BLaER1 treated with 17β-estradiol and CSF1 and Interleukin-3, amounts not matched to agents 10 nM and 100 nM (cell line): Measurements from ENCODE around the gene LRRC8B.
A peak's percentile ranks its signal among the peaks of the same experiment; 100 is the strongest.
"Not testable (repeated sequence)": the region's sequence is repeated elsewhere in the genome, so short reads cannot be mapped to it uniquely, and the experiment has no call there.

Experiments used
- H3K27ac ChIP-seq, 11 experiments: shearing (Covaris generic); formaldehyde crosslinking; 2 replicates each; pipeline ENCODE4 v1.8.1; 2022
- H3K27me3 ChIP-seq, 11 experiments: shearing (Covaris generic); formaldehyde crosslinking; 2 replicates each; pipeline ENCODE4 v1.8.1; 2022
- H3K36me3 ChIP-seq, 11 experiments: shearing (Covaris generic); formaldehyde crosslinking; 2 replicates each; pipeline ENCODE4 v1.8.1; 2022
- H3K4me1 ChIP-seq, 10 experiments: shearing (Covaris generic); formaldehyde crosslinking; 2 replicates each; pipeline ENCODE4 v1.8.1; 2022
- H3K4me2 ChIP-seq, 11 experiments: shearing (Covaris generic); formaldehyde crosslinking; 2 replicates each; pipeline ENCODE4 v1.8.1; 2022
- H3K4me3 ChIP-seq, 10 experiments: shearing (Covaris generic); formaldehyde crosslinking; 2 replicates each; pipeline ENCODE4 v1.8.1; 2022
- H3K9ac ChIP-seq, 11 experiments: shearing (Covaris generic); formaldehyde crosslinking; 2 replicates each; pipeline ENCODE4 v1.8.1; 2022
- H3K9me3 ChIP-seq, 11 experiments: shearing (Covaris generic); formaldehyde crosslinking; replicated peaks in 1 of 11; 2 replicates each; pipeline ENCODE4 v1.8.1; 2022
- H4K20me1 ChIP-seq, 11 experiments: shearing (Covaris generic); formaldehyde crosslinking; 2 replicates each; pipeline ENCODE4 v1.8.1; 2022
- Cebpa-rat ChIP-seq, 11 experiments: shearing (Covaris generic); IDR thresholded peaks; 2 replicates each; pipeline ENCODE4 v1.8.1; 2022

The LRRC8B gene

DNA sequence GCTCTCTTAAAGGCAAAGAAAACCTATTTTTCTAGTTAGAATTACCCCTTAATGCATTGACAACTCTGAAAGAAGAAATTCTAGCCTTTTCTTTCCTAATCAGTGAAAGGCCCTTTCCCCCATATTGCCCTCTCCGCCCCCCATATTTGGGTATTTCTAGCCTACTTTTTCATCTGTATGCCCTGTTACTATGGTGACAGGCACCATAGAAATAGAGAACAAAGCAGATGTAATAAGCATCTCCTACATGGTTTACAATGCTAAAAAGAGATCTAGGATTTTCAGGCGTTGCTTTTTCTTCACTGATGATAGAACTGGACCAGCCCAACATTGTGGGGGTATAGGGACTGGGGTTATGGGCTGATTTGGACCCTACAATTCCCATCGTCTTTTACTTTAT lies 14.5 kb downstream of the LRRC8B start:
- TF ChIP-seq Cebpa-rat (IDR thresholded peaks at IDR 0.05) = no peak
- H3K4me1 ChIP-seq = peaks cover 20 to 39% (median 33%) of the 10 kb centered on the region in 10 experiments
- H3K27ac ChIP-seq = peak overlapping the region in 1 of 11 experiments; percentile 44; a peak in 1 of 22 replicates
- peaks cover 0 to 16% (median 4%) of the 10 kb centered on the region in 11 experiments; a peak in 9 of 22 replicates for H3K36me3 ChIP-seq
- H3K4me2 ChIP-seq = peak overlapping the region in 1 of 11 experiments; percentile 69; a peak in 1 of 22 replicates
- peaks cover 0 to 53% (median 22%) of the 10 kb centered on the region in 11 experiments; a peak in 9 of 22 replicates for H4K20me1 ChIP-seq
- peaks cover 0 to 4% (median 0%) of the 10 kb centered on the region in 11 experiments; a peak in 2 of 22 replicates for H3K9me3 ChIP-seq
- H3K27me3 ChIP-seq = no peaks in the 10 kb centered on the region
- no peak overlapping the region for H3K9ac ChIP-seq
- no peak overlapping the region for H3K4me3 ChIP-seq

DNA sequence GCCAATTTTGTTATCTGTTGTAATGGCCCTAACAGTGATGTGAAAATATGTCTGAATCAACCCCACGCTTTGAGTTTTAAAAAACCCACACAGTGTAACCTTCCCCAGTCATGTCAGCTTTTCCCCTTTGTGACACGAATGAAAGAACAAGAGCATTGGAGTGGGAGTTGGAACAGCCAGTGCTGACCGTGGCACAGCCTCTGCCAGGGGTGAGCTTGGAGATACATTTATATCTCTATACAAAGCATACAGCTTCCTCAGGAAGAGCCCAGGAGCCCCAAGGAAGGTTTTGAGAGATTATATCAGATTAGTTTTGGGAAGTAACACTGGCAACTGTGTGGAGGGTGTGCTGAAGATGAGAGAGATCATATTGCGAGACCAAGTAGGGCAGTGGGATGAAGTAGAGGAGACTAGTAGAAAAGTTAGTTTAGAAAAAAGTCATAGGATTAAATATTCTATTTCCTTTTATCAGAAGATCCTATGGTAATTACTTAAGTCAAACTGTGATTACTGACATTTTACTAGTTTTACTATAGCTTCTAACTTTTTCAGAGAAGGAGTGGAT lies 15.9 kb downstream of the LRRC8B start:
- H3K27me3 ChIP-seq = no peaks in the 10 kb centered on the region
- H3K27ac ChIP-seq = no peak overlapping the region; a peak in 1 of 22 replicates
- H3K4me2 ChIP-seq = peak overlapping the region in 2 of 11 experiments; percentile 23 to 63; a peak in 3 of 22 replicates
- no peak overlapping the region for H3K9ac ChIP-seq
- peaks cover 20 to 37% (median 33%) of the 10 kb centered on the region in 10 experiments for H3K4me1 ChIP-seq
- H4K20me1 ChIP-seq = peaks cover 0 to 46% (median 15%) of the 10 kb centered on the region in 11 experiments; a peak in 9 of 22 replicates
- TF ChIP-seq Cebpa-rat (IDR thresholded peaks at IDR 0.05) = no peak
- no peak overlapping the region for H3K4me3 ChIP-seq
- H3K36me3 ChIP-seq = peaks cover 0 to 21% (median 3%) of the 10 kb centered on the region in 11 experiments; a peak in 10 of 22 replicates
- H3K9me3 ChIP-seq = peaks cover 0 to 4% (median 0%) of the 10 kb centered on the region in 11 experiments; a peak in 2 of 22 replicates

DNA sequence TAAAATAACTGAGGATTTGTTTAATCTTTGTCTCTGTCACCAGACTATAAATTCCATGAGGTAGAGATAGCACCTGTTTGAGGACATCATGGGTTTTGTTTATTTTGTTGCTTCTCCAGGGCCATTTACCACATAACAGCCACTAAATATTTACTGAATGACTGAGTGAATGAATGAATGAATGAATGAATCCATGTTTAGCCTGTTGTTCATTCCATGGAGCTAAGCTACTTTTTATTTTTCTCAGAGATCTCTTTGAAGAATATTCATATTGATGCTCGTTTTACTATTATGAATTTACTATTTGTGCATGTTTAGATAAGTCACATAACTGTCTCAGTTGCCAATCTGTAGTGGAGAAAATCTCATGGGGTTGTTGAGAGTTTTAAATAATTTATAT lies 17.7 kb downstream of the LRRC8B start:
- no peak for TF ChIP-seq Cebpa-rat (IDR thresholded peaks at IDR 0.05)
- peaks cover 13 to 50% (median 16%) of the 10 kb centered on the region in 10 experiments for H3K4me1 ChIP-seq
- no peaks in the 10 kb centered on the region for H3K27me3 ChIP-seq
- peaks cover 0 to 43% (median 9%) of the 10 kb centered on the region in 11 experiments; a peak in 7 of 22 replicates for H4K20me1 ChIP-seq
- no peak overlapping the region for H3K9ac ChIP-seq
- no peak overlapping the region for H3K27ac ChIP-seq
- peaks cover 0 to 21% (median 3%) of the 10 kb centered on the region in 11 experiments; a peak in 7 of 22 replicates for H3K36me3 ChIP-seq
- no peak overlapping the region for H3K4me3 ChIP-seq
- H3K4me2 ChIP-seq = no peak overlapping the region
- peaks cover 0 to 4% (median 0%) of the 10 kb centered on the region in 11 experiments; a peak in 2 of 22 replicates for H3K9me3 ChIP-seq

DNA sequence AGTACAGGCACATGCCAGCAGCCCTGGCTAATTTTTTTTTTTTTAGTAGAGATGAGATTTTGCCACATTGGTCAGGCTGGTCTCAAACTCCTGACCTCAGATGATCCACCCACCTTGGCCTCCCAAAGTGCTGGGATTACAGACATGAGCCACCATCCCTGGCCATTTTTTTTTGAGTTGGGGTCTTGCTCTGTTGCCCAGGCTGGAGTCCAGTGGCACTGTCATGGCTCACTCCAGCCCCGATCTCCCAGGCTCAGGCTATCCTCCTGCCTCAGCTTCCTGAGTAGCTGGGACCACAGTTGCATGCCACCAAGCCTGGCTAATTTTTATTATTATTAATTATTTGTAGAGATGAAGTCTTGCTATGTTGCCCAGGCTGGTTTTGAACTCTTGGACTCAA lies 19.0 kb downstream of the LRRC8B start:
- not testable (repeated sequence) for H3K27me3 ChIP-seq

DNA sequence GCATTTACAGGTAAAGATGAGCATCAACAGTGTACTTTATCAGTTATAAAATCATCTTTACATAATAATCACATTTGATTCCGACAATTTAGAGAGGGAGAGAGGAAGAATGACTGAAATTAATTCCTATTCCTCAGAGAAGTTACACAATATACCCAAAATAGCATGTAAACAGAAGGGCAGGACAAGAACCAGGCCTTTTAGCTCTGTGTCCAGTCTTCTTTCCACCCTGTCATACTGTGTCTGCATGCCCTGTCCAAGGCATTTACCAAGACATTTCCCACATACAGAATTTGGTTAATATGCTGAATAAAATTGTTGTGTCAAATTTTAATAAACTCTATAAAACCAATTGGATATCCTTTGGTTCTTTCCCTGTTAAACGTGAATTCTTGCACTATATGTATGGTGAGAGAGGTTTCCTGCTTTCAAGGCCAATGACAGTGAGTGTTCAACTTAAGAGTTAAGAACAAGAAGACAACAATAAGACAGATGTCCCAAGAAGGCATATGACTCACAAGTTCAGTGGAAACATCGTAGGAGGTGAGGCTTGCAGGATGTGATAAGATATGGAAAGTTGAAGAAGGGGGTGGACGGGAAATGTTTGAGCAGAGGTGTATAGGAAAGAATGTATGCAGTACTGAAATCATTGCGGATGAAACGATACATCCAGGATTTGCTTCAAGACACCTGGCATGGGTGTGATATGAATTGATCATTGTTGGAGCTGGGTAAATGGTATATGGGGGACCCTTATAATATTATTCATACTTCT lies 20.8 kb downstream of the LRRC8B start:
- TF ChIP-seq Cebpa-rat (IDR thresholded peaks at IDR 0.05) = no peak
- no peak overlapping the region for H3K9ac ChIP-seq
- no peak overlapping the region for H3K4me3 ChIP-seq
- H3K36me3 ChIP-seq = peaks cover 0 to 30% (median 8%) of the 10 kb centered on the region in 11 experiments; a peak in 14 of 22 replicates
- H3K9me3 ChIP-seq = peaks cover 0 to 1% (median 0%) of the 10 kb centered on the region in 11 experiments; a peak in 2 of 22 replicates
- H4K20me1 ChIP-seq = peaks cover 0 to 28% (median 7%) of the 10 kb centered on the region in 11 experiments; a peak in 6 of 22 replicates
- peak overlapping the region in 3 of 11 experiments; percentile 27 to 46 (median 33); a peak in 4 of 22 replicates for H3K4me2 ChIP-seq
- H3K4me1 ChIP-seq = peaks cover 0 to 44% (median 0%) of the 10 kb centered on the region in 10 experiments; a peak in 6 of 20 replicates
- H3K27ac ChIP-seq = no peak overlapping the region
- H3K27me3 ChIP-seq = no peaks in the 10 kb centered on the region

More for the DNA sequence above, 19.0 kb downstream of the LRRC8B start:
- not testable (repeated sequence) for H3K9me3 ChIP-seq, H3K4me2 ChIP-seq, H3K27ac ChIP-seq, H3K9ac ChIP-seq, H3K4me3 ChIP-seq
- Histone ChIP-seq H3K36me3 (peaks cover 0 to 21% (median 0%) of the 10 kb centered on the region in 11 experiments; a peak in 6 of 22 replicates), H4K20me1 (peaks cover 0 to 35% (median 12%) of the 10 kb centered on the region in 11 experiments; a peak in 7 of 22 replicates), H3K4me1 (peaks cover under 1 to 50% (median 3%) of the 10 kb centered on the region in 10 experiments; a peak in 16 of 20 replicates)

DNA sequence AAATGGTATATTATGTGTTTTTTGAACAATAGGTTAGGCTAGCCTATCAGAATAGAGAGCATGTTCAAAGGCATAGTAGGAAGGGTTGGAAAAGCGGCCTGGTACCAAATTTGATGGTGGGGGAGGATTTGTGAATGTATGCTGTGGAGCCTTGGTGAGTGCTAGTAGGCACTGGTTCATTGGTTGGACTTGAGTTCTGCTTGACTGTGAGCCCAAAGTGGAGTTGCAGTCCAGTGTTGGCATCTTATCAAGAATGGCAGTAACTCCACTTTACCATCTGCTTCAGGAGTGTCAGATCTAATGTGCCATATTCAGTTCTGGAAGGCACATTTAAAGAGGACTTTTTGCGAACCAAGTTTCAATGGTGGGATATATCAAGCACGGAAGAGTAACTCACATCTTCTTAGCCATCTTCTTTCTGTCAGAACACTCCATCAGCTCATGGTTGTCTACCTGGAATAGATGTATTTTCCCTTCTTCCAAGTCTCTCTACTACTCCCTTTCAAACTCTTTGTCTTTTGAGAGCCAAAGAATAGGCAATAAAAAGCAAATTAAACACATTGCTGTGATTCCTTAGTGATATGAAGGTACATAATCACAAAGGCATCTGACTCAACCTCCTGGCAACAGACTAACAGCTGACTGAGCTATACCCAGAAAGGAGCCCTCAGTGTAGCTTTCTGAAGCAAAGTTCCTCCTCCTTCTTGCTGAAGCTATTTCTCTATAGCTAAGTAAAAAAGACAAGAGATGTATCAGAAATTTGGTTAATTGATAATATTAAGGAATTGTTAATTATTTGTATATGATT lies 21.7 kb downstream of the LRRC8B start:
- Histone ChIP-seq H3K4me1 (peaks cover 0 to 50% (median 0%) of the 10 kb centered on the region in 10 experiments; a peak in 6 of 20 replicates), H4K20me1 (peaks cover 0 to 29% (median 7%) of the 10 kb centered on the region in 11 experiments; a peak in 6 of 22 replicates), H3K4me2 (peak overlapping the region in 2 of 11 experiments; percentile 20 to 33; a peak in 4 of 22 replicates), H3K27ac (peak overlapping the region in 1 of 11 experiments; percentile 15; a peak in 1 of 22 replicates), H3K36me3 (peaks cover 0 to 38% (median 14%) of the 10 kb centered on the region in 11 experiments; a peak in 15 of 22 replicates), H3K9ac (no peak overlapping the region), H3K9me3 (no peaks in the 10 kb centered on the region), H3K4me3 (no peak overlapping the region), H3K27me3 (no peaks in the 10 kb centered on the region)
- TF ChIP-seq Cebpa-rat (IDR thresholded peaks at IDR 0.05) = no peak

DNA sequence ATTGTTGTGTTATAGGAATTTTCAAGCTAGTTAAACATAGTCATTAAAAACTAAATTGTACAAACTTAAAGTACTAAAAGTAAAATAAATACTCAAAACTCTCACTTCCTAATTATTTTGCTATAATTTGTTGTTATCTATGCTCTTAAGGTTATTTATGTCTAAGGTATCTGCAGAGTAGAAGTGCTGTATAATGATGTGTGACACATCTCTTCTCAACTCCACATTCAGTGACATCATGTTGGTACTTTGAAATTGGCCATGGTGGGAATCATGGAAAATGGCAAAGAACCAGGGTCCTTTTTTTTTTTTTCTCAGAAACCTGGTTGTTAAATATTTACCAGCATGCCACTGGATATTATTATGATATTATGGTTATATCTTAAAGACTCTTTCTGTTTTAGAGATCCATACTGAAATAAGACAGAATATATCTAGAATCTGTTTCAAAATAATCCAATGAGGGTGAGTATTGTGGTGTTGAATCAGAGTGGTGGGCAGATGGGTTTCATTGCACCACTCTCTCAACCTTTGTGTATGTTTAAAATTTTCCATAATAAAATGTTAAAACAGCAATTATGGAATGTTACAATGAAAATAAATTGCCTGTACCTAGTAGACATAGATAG lies 22.4 kb downstream of the LRRC8B start:
- H3K4me2 ChIP-seq = peak overlapping the region in 1 of 11 experiments; percentile 17; a peak in 2 of 22 replicates
- peaks cover 0 to 28% (median 7%) of the 10 kb centered on the region in 11 experiments; a peak in 6 of 22 replicates for H4K20me1 ChIP-seq
- TF ChIP-seq Cebpa-rat (IDR thresholded peaks at IDR 0.05) = no peak
- H3K36me3 ChIP-seq = peaks cover 0 to 40% (median 14%) of the 10 kb centered on the region in 11 experiments; a peak in 15 of 22 replicates
- H3K4me3 ChIP-seq = no peak overlapping the region
- H3K9ac ChIP-seq = no peak overlapping the region
- H3K27ac ChIP-seq = no peak overlapping the region
- H3K4me1 ChIP-seq = peaks cover 4 to 57% (median 7%) of the 10 kb centered on the region in 10 experiments; a peak in 19 of 20 replicates
- no peaks in the 10 kb centered on the region for H3K27me3 ChIP-seq
- no peaks in the 10 kb centered on the region for H3K9me3 ChIP-seq
